GM23338 (cell line): Measurements from ENCODE around the gene KRT32. TPM values are rescaled to one million over a fixed set of nuclear protein-coding genes. Genes with fewer than 3 reads are reported as not detected.

ENCODE experiments used
- ATAC-seq: fragments of 200-7000 bp; cut with Tn5 transposase; 3 replicates; pipeline ENCODE4 v1.9.1; 2020
- DNase-seq: peaks from one replicate; pipeline ENCODE4 v3.0.0-alpha.2; 2015; ENCODE audit warnings: low spot score
- H2AFZ ChIP-seq: fragments of 200-600 bp; sonication (generic); 2 replicates; pipeline ENCODE4 v1.8.0; 2016; ENCODE audit warnings: antibody characterized with exemption, mild to moderate bottlenecking, moderate library complexity
- H3F3A ChIP-seq: fragments of 200-600 bp; sonication (generic); replicated peaks from 2 replicates; pipeline ENCODE4 v1.8.0; 2017; ENCODE audit warnings: antibody characterized with exemption, mixed run types, low read depth
- H3K27ac ChIP-seq: fragments of 200-600 bp; sonication (generic); 2 replicates; pipeline ENCODE4 v1.6.1; 2016; ENCODE audit warnings: low read depth
- H3K27me3 ChIP-seq: fragments of 200-600 bp; sonication (generic); 2 replicates; pipeline ENCODE4 v1.8.0; 2016; ENCODE audit warnings: mild to moderate bottlenecking, mixed run types, moderate library complexity; ENCODE audit not compliant: insufficient read depth
- H3K36me3 ChIP-seq: fragments of 200-600 bp; sonication (generic); 2 replicates; pipeline ENCODE4 v1.8.0; 2016; ENCODE audit warnings: mild to moderate bottlenecking; ENCODE audit not compliant: insufficient read depth
- H3K4me1 ChIP-seq: fragments of 200-600 bp; sonication (generic); 2 replicates; pipeline ENCODE4 v1.8.0; 2016; ENCODE audit warnings: mild to moderate bottlenecking, moderate library complexity; ENCODE audit not compliant: insufficient read depth
- H3K4me2 ChIP-seq: fragments of 200-600 bp; sonication (generic); 2 replicates; pipeline ENCODE4 v1.7.1; 2017; ENCODE audit warnings: mixed run types
- H3K4me3 ChIP-seq: fragments of 200-600 bp; sonication (generic); 2 replicates; pipeline ENCODE4 v1.6.1; 2016; ENCODE audit warnings: mixed run types
- H3K79me2 ChIP-seq: fragments of 200-600 bp; sonication (generic); replicated peaks from 2 replicates; pipeline ENCODE4 v1.8.0; 2017; ENCODE audit warnings: mild to moderate bottlenecking; ENCODE audit not compliant: insufficient read depth
- H3K9me2 ChIP-seq: fragments of 200-600 bp; sonication (generic); 2 replicates; pipeline ENCODE4 v1.8.0; 2017; ENCODE audit not compliant: insufficient read depth
- H4K20me1 ChIP-seq: fragments of 200-600 bp; sonication (generic); replicated peaks from 2 replicates; pipeline ENCODE4 v1.8.0; 2017; ENCODE audit warnings: mild to moderate bottlenecking; ENCODE audit not compliant: insufficient read depth
- H3K27ac Mint-ChIP-seq: 2 replicates; pipeline ENCODE4 v1.8.0; 2020; ENCODE audit warnings: inconsistent platforms, mild to moderate bottlenecking, moderate library complexity, mixed read lengths
- H3K27me3 Mint-ChIP-seq: 3 replicates; pipeline ENCODE4 v1.8.0; 2022; ENCODE audit warnings: low read depth, mild to moderate bottlenecking, moderate library complexity, mixed read lengths, inconsistent platforms; ENCODE audit not compliant: insufficient read depth, poor library complexity
- H3K36me3 Mint-ChIP-seq: 3 replicates; pipeline ENCODE4 v1.8.0; 2021; ENCODE audit warnings: low read depth, mild to moderate bottlenecking, inconsistent platforms, moderate library complexity, mixed read lengths
- H3K4me1 Mint-ChIP-seq: 3 replicates; pipeline ENCODE4 v1.8.0; 2020; ENCODE audit warnings: mild to moderate bottlenecking, inconsistent platforms, mixed read lengths
- H3K4me3 Mint-ChIP-seq: 3 replicates; pipeline ENCODE4 v1.8.0; 2021; ENCODE audit warnings: moderate library complexity, mild to moderate bottlenecking, inconsistent platforms, mixed read lengths
- H3K9me3 Mint-ChIP-seq: 3 replicates; pipeline ENCODE4 v1.8.0; 2020; ENCODE audit warnings: moderate library complexity, mild to moderate bottlenecking, inconsistent platforms, mixed read lengths
- CREB1 ChIP-seq: fragments of 250-450 bp; sonication (Bioruptor Pico); IDR thresholded peaks from 2 replicates; pipeline ENCODE4 v1.5.0; 2020; ENCODE audit warnings: low read depth, mild to moderate bottlenecking, moderate library complexity
- CTCF ChIP-seq, 2 experiments: fragments of 200-600 bp in 1 of 2; sonication (generic) in 1 of 2; conservative IDR thresholded peaks; 2 replicates each; pipeline versions ENCODE4 v1.5.1 to v1.6.1; 2016 to 2017; ENCODE audit warnings: antibody characterized with exemption in 2 of 2, low read depth in 2 of 2, mild to moderate bottlenecking in 2 of 2, moderate library complexity in 1 of 2
- EZH2phosphoT487 ChIP-seq: fragments of 200-600 bp; sonication (generic); IDR thresholded peaks from one replicate; pipeline ENCODE4 v1.8.1; 2018; ENCODE audit warnings: antibody characterized with exemption; ENCODE audit not compliant: unreplicated experiment
- JUNB ChIP-seq: IDR thresholded peaks from one replicate; pipeline ENCODE4 v1.6.1; 2016; ENCODE audit warnings: antibody characterized with exemption; ENCODE audit not compliant: unreplicated experiment
- NANOG ChIP-seq: IDR thresholded peaks from 2 replicates; pipeline ENCODE4 v1.6.1; 2016; ENCODE audit warnings: antibody characterized with exemption, borderline replicate concordance
- POLR2AphosphoS5 ChIP-seq: IDR thresholded peaks from 2 replicates; pipeline ENCODE4 v1.6.1; 2016; ENCODE audit warnings: antibody characterized with exemption, low read depth
- REST ChIP-seq: IDR thresholded peaks from one replicate; pipeline ENCODE4 v1.6.1; 2018; ENCODE audit warnings: antibody characterized with exemption; ENCODE audit not compliant: unreplicated experiment
- STAT1 ChIP-seq: IDR thresholded peaks from one replicate; pipeline ENCODE4 v1.6.1; 2016; ENCODE audit warnings: antibody characterized with exemption; ENCODE audit not compliant: unreplicated experiment
- ZNF114 ChIP-seq: fragments of 250-450 bp; sonication (Bioruptor Pico); IDR thresholded peaks from 2 replicates; pipeline ENCODE4 v1.5.0; 2020; ENCODE audit warnings: mild to moderate bottlenecking, moderate library complexity
- ZNF331 ChIP-seq: fragments of 250-450 bp; sonication (Bioruptor Pico); IDR thresholded peaks from 2 replicates; pipeline ENCODE4 v1.5.0; 2020; ENCODE audit warnings: low read depth, mild to moderate bottlenecking, moderate library complexity
- polyA plus RNA-seq: library from polyadenylated mRNA; unstranded; fragments of >200 nt; fragmentation: Nextera tagmentation; extraction: Ambion mirVana; gene quantifications from 2 replicates; pipeline ENCODE4 v1.2.1, GENCODE V29; 2016
- total RNA-seq: library from RNA; depleted of rRNA; stranded (reverse); fragments of >200 nt; shearing (Covaris generic); gene quantifications from 2 replicates; pipeline ENCODE4 v1.2.3, GENCODE V29; 2014
- TF ChIP-seq, protein P1 (sequence below): IDR thresholded peaks from 2 replicates; pipeline ENCODE4 v1.6.1; 2016; ENCODE audit warnings: antibody characterized with exemption

The KRT32 gene
- total and polyA plus RNA-seq, 2 experiments from 2014 or later: not detected

GRCh38 chr17:41513168-41513547 lies 46.0 kb upstream of the KRT32 start (continued):
- TF ChIP-seq CTCF (conservative IDR thresholded peaks at IDR 0.05; ENCODE audit: low read depth in 2 of 2) (no peak), ZNF331 (CRISPR knock-in tag) (no peak)
- TF ChIP-seq, protein P1, sequence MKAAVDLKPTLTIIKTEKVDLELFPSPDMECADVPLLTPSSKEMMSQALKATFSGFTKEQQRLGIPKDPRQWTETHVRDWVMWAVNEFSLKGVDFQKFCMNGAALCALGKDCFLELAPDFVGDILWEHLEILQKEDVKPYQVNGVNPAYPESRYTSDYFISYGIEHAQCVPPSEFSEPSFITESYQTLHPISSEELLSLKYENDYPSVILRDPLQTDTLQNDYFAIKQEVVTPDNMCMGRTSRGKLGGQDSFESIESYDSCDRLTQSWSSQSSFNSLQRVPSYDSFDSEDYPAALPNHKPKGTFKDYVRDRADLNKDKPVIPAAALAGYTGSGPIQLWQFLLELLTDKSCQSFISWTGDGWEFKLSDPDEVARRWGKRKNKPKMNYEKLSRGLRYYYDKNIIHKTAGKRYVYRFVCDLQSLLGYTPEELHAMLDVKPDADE: no peak

GRCh38 chr17:41512546-41513167 lies 45.5 kb upstream of the KRT32 start:
- no peak overlapping the region for H3K4me3 Mint-ChIP-seq
- H3K79me2 ChIP-seq: no peaks in the 10 kb centered on the region
- no peaks in the 10 kb centered on the region for H4K20me1 ChIP-seq
- no peak overlapping the region for H2AFZ ChIP-seq
- no peaks in the 10 kb centered on the region for H3F3A ChIP-seq
- no peak for DNase-seq
- peaks cover 15% of the 10 kb centered on the region for H3K27me3 Mint-ChIP-seq
- TF ChIP-seq REST (no peak), NANOG (no peak), POLR2AphosphoS5 (no peak), STAT1 (no peak), JUNB (no peak), CREB1 (CRISPR knock-in tag) (no peak), ZNF114 (CRISPR knock-in tag) (no peak), EZH2phosphoT487 (no peak)
- TF ChIP-seq, protein P1: no peak
- H3K4me1 Mint-ChIP-seq: peaks cover 28% of the 10 kb centered on the region
- peaks cover 7% of the 10 kb centered on the region for H3K4me1 ChIP-seq
- no peaks in the 10 kb centered on the region for H3K36me3 ChIP-seq
- H3K27ac Mint-ChIP-seq: no peak overlapping the region
- H3K4me2 ChIP-seq: no peak overlapping the region
- no peaks in the 10 kb centered on the region for H3K36me3 Mint-ChIP-seq
- no peaks in the 10 kb centered on the region for H3K9me3 Mint-ChIP-seq
- no peaks in the 10 kb centered on the region for H3K9me2 ChIP-seq
- no peaks in the 10 kb centered on the region for H3K27me3 ChIP-seq
- H3K27ac ChIP-seq: no peak overlapping the region
- ATAC-seq: no peak
- no peak overlapping the region for H3K4me3 ChIP-seq
